SK-N-MC (cell line): ENCODE measurements around the gene TMEM132D.

Source experiments
- EZH2 ChIP-seq: fragments of 200-600 bp; sonication (generic); IDR thresholded peaks from one replicate; pipeline ENCODE4 v1.6.1; 2017; ENCODE audit warnings: antibody characterized with exemption
- POLR2AphosphoS5 ChIP-seq: IDR thresholded peaks from 2 replicates; pipeline ENCODE4 v1.6.1; 2012; ENCODE audit warnings: mild to moderate bottlenecking, low read depth, low read length, borderline replicate concordance

- TF ChIP-seq POLR2AphosphoS5 (no peak), EZH2 (no peak)
These were observed 113.9 kb downstream of the TMEM132D start for GRCh38 chr12:129789921-129790320.
